Left cardiac atrium (tissue), 4 donors: ENCODE data around the gene ASPDH. TPM values are rescaled to one million over a fixed set of nuclear protein-coding genes. Genes with fewer than 3 reads are reported as not detected.
"Not testable (repeated sequence)": the region's sequence is repeated elsewhere in the genome, so short reads cannot be mapped to it uniquely, and the experiment has no call there.

ENCODE experiments used
- ATAC-seq, 2 donors: fragments of 200-7000 bp; cut with Tn5 transposase; one replicate each; pipeline ENCODE4 v1.9.1; 2020; ENCODE audit warnings: mild to moderate bottlenecking in 2 of 2, moderate library complexity in 2 of 2
- DNase-seq: peaks from one replicate; pipeline ENCODE4 v3.0.0-alpha.2; 2020
- intact Hi-C, 2 donors: fragments of 100-400 bp; cut with DNase I; formaldehyde crosslinking; loops; one replicate each; pipeline versions ENCODE4 v1.14.1 to v1.15.1; 2022 to 2023
- total RNA-seq, 2 donors: library from RNA; stranded (reverse); fragmentation: NEBNext Ultra II Directional; extraction: Animal tissue kit (Norgen Biotek cat#: 25700); gene quantifications; one replicate each; pipeline ENCODE4 v1.2.1, GENCODE V29; 2021
- donor health status: DM: no; HTN: yes; CAD: no.
- donor health status: DM: no; HTN: yes; CAD: no; lungs with severe emphysema.
- donor health status: DM: yes; HTN: yes; CAD: no.
- donor health status: Dilated cardiomyopathy.

Gene ASPDH
- total RNA-seq, 2 donors from 2014 or later = not detected

DNA sequence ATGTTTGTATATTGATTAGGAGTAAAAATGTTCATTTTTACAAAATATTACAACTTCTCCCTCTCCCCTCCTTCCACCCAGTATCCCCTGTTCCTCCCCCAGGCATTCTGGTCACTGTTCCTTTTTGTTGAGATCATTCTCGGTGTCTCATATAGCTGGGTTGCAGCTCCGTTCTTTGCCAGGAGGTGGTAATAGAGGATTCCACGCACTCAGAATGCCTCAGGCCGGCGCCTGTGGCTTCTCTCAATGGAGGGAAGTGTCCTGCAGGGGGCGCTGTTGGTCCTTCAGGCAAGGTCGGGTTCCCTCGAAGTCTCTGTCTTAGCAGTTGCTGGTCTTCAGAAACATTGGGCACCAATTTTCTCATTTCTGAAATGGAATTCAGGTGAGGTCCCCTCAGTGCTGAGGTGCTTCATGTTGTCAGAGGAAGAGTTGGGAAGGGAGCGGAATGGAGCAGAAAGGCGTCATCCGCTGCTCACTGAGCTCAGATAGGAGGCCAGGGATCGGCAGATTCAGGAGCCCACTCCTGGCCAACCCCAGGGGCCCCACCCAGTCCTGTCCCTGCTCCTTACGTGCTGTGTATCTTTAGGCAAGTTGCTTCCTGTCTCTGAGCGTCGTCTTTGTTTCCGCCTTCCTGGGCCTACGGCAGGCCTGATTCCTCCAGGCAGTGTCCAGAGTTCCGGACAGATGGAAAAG lies 26.7 kb downstream of the ASPDH start:
- ATAC-seq = no peak
- DNase-seq = no peak
- intact Hi-C loops = no loop called here

DNA sequence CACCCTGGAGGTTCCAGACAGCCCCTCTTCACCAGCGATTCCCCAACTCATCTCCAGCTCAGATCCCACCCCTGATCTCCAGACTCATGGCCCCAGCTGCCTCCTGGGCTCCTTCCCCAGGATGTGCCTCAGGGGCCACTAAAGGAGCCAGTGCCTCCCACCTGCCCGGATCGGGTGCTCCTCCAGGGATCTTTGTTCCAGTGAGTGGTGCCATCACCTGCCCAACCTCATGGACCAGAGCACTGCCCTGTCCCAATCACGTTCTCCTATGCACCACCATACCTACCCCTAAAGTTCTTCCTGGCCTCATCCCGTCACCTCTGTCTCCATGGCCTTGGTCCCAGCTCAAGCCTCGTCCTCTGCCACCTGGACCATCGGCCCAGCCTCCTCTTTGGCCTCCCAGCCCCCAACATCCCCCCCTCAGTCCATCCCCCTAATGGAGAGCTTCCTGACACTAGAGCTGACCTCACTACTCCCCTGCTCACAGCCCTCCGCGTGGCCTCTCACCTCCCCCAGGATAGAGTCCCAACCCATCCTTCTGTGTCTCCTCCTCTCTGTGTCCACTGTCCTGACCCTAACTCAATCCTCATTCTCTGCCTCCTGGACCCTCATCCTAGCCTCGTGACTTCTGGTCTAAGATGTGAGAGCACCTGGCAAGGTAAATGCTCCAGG lies 28.3 kb downstream of the ASPDH start:
- DNase-seq (no peak), ATAC-seq (no peak)
- intact Hi-C loops = no loop called here

DNA sequence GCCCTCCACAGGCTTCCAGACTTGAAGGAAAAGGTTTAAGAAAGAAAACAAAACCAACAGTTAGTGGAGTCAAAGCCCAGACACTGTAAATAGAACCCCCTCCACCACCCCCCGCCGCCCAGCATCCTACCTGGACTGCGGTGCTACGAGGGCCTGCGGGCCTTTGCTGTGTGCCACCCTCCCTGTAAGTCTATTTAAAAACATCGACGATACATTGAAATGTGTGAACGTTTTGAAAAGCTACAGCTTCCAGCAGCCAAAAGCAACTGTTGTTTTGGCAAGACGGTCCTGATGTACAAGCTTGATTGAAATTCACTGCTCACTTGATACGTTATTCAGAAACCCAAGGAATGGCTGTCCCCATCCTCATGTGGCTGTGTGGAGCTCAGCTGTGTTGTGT lies 30.8 kb downstream of the ASPDH start:
- no peak for DNase-seq
- no peak for ATAC-seq
- intact Hi-C loops = no loop called here

DNA sequence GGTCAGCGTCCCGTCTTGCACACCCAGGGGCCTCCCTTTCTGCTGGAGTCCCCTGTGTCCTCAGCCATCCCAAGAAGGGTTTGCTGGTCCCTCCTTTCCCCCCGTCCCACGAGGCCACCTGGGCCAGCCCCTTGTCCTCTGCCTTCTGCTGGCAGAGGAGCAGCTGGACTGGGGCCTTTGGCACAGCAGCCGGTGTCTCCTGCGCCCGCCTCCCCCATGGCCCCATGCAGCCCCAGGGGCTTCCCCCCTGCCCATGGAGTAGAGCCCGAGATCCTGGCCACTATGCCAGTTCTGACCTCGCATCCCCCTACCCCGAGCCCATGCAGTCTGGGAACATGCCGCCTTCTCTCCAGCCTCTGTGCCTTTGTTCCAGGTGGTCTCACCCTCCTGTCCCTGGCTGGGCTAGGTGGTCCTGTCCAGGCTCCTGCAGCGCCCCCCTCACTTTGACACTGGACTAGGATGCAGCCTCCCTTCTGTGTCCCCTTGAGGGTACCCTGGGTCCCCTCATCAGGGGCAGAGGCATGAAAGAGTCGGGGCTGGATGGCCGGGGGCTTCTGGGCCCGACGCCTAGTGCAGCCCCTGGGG lies 31.4 kb downstream of the ASPDH start:
- DNase-seq = no peak
- intact Hi-C loops = no loop called here
- no peak for ATAC-seq

DNA sequence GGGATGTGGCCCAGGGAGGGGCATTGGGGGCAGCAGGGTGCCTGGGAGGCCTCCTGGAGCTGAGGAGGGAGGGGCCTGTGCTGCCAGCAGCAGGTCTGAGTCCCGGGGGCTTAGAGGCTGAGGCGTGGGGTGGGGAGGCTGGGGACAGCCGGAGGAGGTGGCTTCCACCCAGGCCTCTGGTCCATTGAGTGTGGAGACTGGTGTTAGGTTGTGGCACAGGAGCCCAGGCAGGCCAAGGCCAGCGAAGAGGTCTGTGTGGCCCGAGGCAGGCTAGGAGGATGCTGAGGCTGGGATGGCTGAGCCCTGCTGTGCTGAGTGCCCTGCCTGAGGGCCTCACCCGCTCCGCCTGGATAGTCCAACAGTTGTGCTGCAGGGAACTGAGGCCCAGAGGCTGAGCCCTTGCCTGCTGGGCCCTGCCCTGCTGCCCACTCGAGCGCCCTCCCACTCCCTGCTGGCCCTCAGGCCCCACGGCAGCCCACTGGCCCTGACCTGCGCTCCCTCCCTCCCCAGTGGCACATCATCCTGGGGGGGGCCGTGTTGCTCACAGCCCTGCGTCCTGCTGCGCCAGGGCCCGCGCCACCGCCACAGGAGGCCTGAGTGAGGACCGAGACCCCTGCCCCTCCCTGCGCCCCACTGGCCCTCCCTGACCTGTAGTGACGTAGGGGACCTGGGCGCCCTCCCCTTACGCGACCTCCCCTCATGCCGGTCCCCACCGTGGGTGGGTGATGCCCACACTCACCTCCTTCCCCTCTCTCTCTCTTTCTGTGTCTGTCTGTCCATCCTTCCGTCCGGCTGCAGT lies 32.2 kb downstream of the ASPDH start:
- ATAC-seq = no peak
- DNase-seq = no peak
- intact Hi-C loops = no loop called here

DNA sequence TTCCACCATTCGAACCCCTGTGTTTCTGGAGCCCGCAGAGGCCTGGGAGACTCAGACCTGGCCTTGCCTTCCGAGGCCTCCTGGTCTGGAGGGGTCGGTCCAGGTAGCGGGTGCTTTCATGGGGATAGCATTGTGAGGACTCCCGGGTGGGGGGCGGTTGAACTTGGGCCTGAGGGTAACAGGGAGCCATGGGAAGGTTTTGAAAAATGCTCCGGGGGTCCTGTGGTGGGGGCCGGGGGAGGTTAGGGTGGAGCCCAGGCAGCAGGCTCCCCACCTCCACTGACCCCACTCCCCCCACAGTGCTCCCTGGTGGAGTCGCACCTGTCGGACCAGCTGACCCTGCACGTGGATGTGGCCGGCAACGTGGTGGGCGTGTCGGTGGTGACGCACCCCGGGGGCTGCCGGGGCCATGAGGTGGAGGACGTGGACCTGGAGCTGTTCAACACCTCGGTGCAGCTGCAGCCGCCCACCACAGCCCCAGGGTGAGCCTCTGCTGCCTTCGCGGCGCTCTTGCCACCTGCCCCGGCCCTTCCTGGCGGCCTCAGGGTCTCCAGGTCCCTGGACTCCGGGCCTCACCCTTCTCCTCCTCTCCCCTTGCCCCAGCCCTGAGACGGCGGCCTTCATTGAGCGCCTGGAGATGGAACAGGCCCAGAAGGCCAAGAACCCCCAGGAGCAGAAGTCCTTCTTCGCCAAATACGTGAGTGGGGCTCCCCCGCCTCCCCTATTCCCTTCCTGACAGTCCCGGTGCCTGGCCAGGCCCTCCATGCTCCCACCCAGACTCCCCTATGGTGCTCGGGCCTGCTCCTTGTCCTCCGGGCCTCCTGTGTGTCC lies 33.2 kb downstream of the ASPDH start:
- no peak for ATAC-seq
- intact Hi-C loops = no loop called here
- DNase-seq = no peak

DNA sequence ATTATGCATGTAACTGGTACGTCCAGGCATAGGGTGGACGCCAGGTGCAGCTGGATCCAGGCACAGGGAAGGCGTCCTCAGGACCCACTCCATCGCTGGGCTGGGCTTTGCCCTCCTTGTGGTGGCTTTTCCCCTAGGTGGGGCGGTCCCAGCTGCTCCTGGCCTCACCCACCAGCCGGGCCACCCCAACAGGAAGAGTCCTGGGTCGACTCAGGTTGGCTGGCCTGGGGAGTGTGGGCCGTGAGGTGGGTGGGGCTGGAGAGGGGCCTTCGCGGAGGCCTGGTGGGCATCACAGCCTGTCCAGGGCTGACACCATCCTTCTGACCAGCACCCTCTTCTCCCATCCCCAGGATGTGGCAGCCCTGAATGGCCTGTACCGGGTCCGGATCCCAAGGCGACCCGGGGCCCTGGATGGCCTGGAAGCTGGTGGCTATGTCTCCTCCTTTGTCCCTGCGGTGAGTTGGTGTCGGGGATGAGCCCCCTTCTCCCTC lies 33.9 kb downstream of the ASPDH start:
- no peak for DNase-seq
- ATAC-seq = no peak
- intact Hi-C loops = no loop called here

DNA sequence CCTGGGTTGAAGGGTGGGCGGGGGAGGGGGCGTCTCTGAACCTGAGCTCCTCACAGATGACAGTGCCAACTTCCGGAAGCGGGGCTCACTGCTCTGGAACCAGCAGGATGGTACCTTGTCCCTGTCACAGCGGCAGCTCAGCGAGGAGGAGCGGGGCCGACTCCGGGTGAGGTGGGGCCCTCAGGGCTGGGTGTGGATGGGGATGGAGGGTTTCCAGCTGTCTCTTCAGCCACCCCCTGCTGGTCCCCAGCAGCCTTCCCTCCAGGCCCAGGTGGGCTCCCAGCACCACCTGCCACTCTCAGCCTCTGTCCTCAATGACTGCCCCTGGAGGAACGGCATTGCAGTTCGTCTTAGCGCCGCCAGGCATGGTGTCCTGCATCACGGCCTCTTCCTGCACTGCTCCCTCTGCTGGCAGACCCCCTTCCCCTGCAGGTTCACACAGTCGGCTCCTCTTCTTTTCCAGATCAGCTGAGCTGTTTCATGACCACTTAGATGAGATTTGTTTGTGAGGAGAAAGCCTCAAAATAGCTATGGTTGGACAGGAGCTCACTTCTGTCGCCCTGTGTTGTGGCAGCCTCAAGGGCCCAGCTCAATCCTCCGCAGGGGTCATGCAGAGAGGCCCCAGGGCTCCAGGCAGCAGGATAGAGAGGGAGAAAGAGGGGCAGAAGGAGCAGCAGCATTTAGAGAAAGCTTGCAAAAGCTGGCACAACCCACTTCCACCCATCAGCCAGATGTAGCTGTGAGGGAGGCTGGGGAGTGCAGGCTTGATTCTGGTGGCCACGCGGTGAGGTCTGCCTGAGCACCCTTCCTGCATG lies 34.6 kb downstream of the ASPDH start:
- DNase-seq (no peak), ATAC-seq (no peak)
- intact Hi-C loops = no loop called here

DNA sequence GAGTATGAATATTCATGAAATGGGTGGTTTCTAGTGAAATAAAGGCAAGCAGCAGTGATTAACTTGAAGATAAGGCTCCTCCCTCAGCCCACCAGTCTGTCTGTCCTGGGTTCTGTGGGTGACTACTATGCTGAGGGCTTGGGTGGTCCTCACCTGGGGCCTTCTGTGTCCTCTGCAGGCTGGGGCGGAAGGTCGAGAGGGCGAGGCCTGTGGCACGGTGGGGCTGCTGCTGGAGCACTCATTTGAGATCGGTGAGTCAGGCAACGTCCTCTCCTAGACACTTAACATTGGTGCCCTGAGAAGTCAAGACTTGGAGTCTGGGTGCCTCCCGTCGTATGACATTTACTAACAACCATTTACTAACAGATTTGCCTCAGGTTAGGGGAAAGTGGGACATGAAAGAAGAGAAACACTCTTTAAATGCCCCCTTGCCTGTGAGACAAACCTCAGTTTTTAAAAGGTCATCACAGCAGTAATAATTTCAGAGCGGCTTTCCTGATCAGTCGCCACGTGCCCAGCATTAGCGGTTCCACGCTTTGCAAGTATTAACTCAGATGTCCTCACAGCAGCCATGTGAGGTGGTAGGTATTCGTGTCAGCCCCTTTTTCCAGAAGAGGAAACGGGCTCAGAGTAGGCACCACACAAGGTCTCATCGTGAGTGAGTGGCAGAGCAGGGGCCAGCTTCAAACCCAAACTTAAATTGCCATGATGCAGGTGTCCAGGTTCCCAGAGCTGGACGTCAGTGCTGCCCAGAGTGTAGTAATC lies 35.8 kb downstream of the ASPDH start:
- DNase-seq (no peak), ATAC-seq (no peak)
- intact Hi-C loops = no loop called here

DNA sequence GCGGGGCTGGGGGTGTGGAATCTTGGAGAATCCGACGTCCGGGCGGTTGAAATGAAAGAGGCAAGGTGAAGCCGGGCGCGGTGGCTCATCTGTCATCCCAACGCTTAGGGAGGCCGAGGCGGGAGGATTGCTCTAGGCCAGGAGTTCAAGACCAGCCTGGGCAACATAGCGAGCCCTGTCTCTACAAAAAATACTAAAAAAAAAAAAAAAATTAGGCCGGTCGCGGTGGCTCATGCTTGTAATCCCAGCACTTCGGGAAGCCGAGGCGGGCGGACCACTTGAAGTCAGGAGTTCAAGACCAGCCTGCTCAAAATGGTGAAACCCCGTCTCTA lies 36.8 kb downstream of the ASPDH start:
- ATAC-seq = no peak
- intact Hi-C loops = no loop called here
- DNase-seq = no peak

DNA sequence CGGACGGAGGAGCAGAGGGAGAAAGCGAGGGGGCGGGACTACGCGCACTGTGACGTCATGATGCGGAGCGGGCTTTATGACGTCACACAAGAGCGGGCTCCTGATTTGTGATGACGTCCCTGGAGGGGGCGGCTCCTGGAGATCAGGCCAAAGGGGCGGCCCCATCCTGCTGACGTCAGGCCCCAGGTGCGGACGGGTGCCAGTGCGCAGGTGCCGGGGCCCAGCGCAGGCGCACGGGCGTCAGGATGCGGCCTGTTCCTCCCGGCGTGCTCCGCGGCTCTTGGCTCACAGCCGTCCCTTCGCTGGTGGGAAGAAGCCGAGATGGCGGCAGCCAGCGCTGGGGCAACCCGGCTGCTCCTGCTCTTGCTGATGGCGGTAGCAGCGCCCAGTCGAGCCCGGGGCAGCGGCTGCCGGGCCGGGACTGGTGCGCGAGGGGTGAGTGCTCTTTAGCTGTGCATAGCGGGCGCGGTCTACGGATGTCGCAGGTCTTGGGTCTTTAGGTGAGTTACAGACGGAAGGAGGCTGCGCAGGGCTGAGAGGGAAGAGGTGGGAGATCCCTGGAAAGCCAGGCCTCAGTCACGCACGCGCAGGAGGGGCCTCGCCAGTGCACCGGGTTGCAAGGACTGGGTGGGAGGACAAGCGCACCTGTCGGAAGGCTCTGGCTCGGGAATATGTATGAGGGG lies 37.3 kb downstream of the ASPDH start, which contains the start of the genes EMC10 and GARIN5A:
Gene EMC10 (plus strand): TSS at position 284 of the 683 bp plus-strand sequence. CDS start 38 bp downstream, at position 322.
Gene GARIN5A (minus strand): TSS at position 625 of the 683 bp plus-strand sequence. CDS start 460 bp downstream, at position 165.
- ATAC-seq = peak; percentile 96 to 97
- DNase-seq = peak; percentile 92
- intact Hi-C loops = no loop called here

DNA sequence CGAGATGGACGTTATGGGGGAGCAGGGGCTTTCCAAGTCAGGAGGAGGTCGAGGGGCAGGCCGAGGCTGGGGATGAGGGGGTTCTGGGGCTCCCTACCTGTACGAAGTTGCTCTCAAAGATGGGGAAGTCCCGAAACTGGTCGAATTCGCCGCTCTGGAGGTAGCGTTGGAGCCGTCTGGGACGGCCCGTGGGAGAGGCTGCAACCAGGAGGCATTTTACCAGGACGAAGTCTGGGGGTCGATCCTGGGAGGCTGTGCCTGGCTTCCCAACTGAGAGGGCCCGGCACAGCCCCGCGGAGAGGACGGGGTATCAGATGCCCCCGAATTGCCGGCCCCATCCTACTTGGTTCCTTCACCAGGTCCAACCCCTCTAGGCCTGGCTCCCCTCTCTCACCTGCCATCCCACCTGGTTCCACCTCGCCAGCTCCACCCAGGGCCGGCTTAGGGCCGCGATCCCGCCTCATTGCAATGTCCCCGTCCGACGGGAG lies 37.9 kb downstream of the ASPDH start:
- DNase-seq (no peak), ATAC-seq (no peak)
- intact Hi-C loops = no loop called here

DNA sequence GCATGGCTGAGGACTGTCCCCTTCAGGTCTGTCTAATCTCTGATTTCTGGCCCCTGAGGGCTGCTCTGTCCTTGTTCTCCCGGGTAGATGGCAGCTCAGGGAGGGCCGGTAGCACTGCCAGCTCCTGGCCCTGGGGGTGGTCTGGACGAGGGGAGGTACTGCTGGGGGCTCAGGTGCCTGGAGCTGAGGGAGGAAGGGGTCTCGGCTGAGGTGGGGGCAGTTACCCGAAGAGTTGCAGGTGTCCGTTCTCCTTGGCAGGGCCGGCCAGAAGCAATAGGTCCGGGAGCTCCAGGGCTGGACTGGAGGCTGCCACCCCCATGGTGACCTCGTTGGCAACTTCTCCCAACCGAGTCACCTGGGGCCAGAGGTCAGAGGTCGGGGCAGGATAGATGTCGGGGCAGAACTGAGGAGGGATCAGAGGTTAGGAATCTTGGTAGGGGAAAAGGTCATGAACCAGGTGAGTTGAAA lies 38.6 kb downstream of the ASPDH start:
- ATAC-seq = no peak
- DNase-seq = no peak
- intact Hi-C loops = no loop called here

DNA sequence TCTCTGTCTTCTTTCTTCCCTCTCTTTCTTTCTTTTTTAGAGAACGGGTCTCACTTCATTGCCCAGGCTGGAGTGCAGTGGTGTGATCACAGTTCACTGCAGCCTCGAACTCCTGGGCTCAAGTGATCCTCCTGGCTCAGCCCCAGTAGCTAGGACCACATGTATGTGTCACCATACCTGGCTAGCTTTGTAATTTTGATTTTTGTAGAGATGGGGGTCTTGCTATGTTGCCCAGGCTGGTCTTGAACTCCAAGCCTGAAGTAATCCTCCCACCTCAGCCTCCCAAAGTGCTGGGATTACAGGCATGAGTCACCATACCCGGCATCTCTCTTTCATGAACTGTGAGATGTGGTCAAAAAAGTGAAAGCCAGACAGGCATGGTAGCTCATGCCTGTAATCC lies 40.4 kb downstream of the ASPDH start:
- intact Hi-C loops, DNase-seq, ATAC-seq: not testable (repeated sequence)

DNA sequence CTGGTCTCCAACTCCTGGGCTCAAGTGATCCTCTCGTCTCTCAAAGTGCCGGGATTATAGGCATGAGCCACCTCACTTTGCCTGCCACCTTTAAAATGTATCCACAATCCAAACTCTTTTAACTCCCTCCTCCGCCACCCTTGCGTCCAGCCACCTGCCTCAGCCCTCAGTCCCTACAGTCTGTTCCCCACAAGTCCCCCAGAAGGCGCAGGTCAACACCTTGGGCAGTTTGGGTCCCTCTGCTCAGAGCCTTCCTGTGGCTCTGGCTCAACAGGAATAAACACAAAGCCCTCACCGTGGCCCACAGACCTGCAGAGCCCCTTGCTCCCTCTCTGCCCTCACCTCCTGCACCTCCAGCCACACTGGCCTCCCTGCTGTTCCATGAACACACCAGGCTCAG lies 44.9 kb downstream of the ASPDH start:
- ATAC-seq (no peak), DNase-seq (no peak)
- intact Hi-C loops = no loop called here

DNA sequence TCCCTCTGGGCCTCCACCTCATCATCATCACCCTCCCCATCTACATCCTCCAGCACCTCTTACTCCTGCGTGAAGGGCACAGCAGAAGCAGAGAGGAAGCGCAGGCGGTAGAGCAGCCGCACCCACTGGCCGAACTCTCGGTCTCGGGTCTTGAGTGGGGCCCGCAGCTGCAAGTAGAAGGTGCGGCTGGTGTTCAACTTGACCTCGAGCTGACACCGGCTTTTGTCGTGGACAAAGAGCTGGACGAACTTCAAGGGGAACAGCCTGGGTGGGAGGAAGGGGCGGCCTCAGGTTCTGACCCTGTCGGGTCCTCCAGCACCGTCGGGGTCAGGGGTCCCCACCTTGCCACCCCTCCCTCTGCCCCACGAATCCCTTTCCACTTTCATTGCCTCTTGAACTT lies 46.1 kb downstream of the ASPDH start:
- no peak for DNase-seq

DNA sequence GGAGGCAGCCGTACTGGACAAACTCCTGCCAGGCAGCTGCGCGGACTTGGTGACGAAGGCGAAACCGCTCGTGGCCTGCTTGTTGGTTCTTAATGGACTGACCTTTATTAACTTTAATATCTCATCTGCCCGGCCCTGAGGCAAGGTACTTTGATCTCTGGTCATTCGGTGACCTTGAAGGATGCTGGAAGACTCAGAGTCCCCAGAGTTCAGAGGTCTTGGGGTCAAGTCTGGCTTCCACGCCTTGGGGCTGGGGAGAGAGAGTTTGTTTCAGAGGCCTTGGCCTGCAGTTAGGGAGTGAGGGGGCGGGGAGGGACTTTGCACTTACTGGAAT lies 47.0 kb downstream of the ASPDH start:
- ATAC-seq (no peak), DNase-seq (no peak)
- intact Hi-C loops = no loop called here

More for the DNA sequence above, 46.1 kb downstream of the ASPDH start:
- ATAC-seq = no peak
- intact Hi-C loops = no loop called here
